KOPT-K1 (cell line): ENCODE measurements around the gene SLC38A4.

ENCODE experiments used
- H3K27ac ChIP-seq: fragments of 200-600 bp; sonication (generic); 2 replicates; pipeline ENCODE4 v1.5.1; 2016; ENCODE audit warnings: antibody characterized with exemption, mild to moderate bottlenecking, low read depth, low read length; ENCODE audit not compliant: poor library complexity, severe bottlenecking
- H3K36me3 ChIP-seq: fragments of 200-600 bp; sonication (generic); 2 replicates; pipeline ENCODE4 v1.5.1; 2017; ENCODE audit warnings: antibody characterized with exemption, mild to moderate bottlenecking, low read length, moderate library complexity; ENCODE audit not compliant: insufficient read depth
- H3K9me3 ChIP-seq: fragments of 200-600 bp; sonication (generic); 2 replicates; pipeline ENCODE4 v1.5.1; 2017; ENCODE audit warnings: antibody characterized with exemption, low read length, mild to moderate bottlenecking; ENCODE audit not compliant: insufficient read depth, poor library complexity, severe bottlenecking

SLC38A4 gene

DNA sequence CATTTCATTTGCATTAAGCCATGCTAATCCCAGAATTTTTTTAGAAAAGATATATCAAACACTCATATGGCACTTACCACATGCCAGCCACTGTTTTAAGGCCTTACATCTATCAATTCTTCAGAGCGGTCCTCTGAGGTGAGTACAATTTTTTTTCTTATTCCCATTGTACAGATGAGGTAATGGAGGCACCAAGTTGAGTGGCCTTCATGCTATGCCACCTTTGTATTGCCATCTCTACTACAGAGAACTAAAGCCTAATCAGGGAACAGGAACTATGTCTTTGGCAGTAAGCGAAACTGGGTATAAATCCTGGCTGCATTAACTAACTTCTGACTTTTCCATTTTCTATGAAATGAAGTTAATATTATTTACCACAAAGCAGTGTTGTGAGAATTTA lies 27.1 kb downstream of the SLC38A4 start:
- H3K36me3 ChIP-seq: no peaks in the 10 kb centered on the region
- H3K27ac ChIP-seq: no peak overlapping the region
- H3K9me3 ChIP-seq: no peaks in the 10 kb centered on the region

DNA sequence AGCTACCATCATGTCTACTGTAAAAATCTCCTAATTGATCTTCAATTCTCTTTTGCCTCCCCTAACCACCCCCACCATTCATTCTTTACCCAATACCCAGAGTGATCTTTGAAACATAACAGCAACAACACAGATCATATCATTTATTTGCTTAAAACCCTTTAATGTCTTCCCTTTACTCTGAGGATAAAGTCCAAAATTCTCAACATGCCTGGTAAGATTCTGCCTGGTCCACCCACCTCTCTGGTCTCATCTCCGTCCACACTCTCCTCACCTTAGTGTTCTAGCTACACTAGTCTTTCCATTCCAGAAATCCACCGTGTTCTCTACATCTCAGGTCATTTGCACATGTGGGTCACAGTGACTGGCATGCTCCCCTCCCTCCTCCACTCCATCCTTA lies 27.7 kb downstream of the SLC38A4 start:
- no peak overlapping the region for H3K27ac ChIP-seq

DNA sequence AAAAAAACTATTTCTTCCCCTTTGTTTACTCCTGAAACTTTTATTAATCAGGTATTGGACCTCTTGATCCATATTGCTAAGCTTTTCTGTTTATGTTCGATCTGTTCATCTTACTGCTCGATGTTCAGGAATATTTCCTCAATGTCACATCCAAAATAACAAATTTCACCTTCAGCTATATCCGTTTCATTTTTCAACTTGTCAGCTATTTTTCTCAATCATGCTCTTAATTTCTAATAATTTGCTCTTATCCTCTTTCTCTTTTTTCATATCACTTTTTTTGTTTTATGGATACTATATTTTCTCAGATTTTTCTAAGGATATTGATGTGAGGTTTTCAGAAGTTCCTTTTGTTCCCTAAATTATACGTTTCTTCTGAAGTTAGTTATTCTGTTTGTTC lies 29.8 kb downstream of the SLC38A4 start:
- Histone ChIP-seq H3K9me3 (no peaks in the 10 kb centered on the region), H3K27ac (no peak overlapping the region), H3K36me3 (no peaks in the 10 kb centered on the region)

More for the DNA sequence above, 27.7 kb downstream of the SLC38A4 start:
- no peaks in the 10 kb centered on the region for H3K9me3 ChIP-seq
- H3K36me3 ChIP-seq: no peaks in the 10 kb centered on the region

DNA sequence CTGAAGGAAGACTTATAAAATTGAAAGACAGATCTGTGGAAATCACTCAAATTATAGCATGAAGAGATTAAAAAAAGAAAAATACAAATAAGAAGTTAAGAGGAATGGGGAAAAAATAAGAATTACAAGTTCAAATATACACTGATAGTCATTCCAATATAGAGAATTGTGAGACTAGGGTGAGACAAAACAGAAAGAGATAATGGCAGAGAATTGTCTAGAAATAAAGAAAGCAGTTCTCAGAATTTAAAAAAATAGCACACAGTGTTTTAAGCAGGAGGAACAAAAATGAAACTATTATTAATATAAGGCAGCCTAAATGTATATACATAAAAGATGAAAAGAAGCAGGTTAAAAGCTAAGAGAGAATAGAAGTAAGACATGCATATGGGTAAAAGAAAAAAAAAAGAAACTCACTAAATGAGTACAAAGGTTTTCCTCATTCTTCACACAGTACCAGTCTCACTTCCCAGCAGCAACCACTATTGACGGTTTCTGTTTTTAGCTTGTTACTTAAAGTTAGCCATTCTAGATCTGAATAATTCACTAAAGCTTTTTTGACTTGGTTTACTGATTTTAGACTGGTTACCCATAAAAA lies 31.1 kb downstream of the SLC38A4 start:
- Histone ChIP-seq H3K27ac (no peak overlapping the region), H3K9me3 (no peaks in the 10 kb centered on the region), H3K36me3 (no peaks in the 10 kb centered on the region)

DNA sequence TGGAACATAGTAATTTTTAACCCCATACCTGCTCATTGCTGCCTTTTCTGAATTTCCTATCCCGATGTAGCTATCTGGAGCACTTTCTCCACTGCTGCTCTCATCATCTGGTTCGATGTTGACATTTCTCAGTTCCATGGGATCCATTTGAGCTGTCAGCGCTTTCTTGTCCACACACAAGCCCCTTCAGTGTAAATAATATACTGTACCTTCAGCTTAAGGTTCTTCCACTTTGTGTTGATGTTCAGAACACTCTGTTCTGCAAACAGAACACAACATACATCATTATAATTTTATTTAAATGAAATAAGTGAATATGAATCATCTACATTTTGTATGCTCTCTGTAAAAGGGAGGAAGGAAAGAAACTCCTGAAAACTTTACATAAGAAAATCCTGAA lies 32.9 kb downstream of the SLC38A4 start:
- no peak overlapping the region for H3K27ac ChIP-seq
- no peaks in the 10 kb centered on the region for H3K36me3 ChIP-seq
- no peaks in the 10 kb centered on the region for H3K9me3 ChIP-seq

DNA sequence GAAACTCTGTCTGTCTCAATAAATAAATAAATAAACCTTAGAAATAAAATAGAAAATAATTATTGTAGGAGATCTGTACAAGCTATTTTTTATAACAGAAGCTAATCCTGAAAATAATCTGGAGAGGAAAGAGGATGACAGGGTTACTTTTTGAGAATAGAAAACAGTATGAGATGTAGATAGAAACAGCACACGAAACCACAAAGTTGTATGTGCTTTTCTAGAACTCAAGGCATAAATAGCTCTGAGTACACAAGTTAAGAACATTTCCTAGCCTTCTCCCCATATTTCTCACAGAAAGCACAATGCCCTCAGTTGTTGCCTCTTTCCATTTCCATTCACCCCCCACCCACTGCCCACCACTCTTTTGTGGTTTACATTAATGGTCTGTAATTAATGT lies 35.7 kb downstream of the SLC38A4 start:
- H3K9me3 ChIP-seq: no peaks in the 10 kb centered on the region
- no peak overlapping the region for H3K27ac ChIP-seq
- no peaks in the 10 kb centered on the region for H3K36me3 ChIP-seq

DNA sequence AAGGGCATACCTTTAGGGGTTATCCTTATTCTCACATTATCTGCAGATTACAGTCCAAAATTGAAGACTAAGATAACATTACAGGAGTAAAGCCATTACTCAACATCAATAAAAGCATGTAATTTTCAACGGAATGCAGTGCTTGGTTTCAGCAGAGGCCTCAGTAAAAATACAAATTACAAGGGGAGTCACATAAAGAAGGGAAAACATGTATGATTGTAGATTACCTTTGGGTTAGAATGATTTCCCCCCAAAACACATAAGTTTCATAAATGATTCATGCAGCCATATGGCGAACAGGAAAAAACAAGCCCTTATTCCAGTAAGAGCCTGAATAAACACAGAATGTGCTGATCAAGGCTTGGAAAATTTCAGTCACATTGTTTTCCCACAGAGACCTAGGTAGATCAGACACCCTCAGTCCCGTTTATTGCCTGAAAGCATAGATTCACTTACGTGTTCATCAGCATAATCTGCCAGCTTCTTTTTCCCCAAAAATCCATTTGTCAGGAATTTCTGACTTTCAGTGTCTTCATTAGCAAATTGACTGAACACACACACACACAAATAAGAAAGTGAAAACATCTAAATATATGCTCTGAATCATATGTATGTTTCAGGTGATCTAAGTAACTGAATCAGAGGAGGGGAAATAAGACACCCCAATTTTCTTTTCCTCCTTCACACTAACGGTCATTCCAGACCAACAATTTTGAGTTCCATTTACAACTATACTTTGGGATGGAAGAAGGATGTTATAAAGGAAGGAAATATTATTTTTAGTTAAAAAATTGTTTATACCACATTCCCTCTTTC lies 37.5 kb downstream of the SLC38A4 start:
- H3K9me3 ChIP-seq: no peaks in the 10 kb centered on the region
- no peak overlapping the region for H3K27ac ChIP-seq
- H3K36me3 ChIP-seq: no peaks in the 10 kb centered on the region

DNA sequence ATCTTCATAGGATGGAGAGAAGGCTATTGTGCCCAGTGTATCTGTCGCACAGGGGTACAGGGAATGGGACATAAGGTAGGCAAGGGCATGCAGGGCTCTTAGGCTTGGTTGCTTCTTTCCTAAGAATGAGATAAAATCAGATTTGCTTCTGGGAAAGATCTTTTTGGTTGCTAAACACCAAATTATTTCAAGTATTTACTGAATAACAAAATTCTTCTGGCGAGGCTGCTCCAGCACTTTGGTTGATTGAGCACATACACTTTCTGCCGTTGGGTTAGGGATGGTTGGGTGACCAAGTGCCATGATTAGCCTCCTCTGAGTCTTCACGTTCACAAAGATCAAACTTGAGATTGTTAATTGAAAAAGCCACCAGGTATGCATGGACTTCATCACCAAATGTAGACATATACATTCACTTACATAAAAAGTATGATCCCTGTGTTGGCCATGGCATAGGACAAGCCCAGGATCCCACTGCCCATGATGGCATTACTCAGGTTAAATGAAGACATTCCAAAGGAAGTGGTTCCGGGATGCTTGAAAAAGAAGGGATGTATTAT lies 38.2 kb downstream of the SLC38A4 start:
- no peak overlapping the region for H3K27ac ChIP-seq
- H3K9me3 ChIP-seq: no peaks in the 10 kb centered on the region
- H3K36me3 ChIP-seq: no peaks in the 10 kb centered on the region

DNA sequence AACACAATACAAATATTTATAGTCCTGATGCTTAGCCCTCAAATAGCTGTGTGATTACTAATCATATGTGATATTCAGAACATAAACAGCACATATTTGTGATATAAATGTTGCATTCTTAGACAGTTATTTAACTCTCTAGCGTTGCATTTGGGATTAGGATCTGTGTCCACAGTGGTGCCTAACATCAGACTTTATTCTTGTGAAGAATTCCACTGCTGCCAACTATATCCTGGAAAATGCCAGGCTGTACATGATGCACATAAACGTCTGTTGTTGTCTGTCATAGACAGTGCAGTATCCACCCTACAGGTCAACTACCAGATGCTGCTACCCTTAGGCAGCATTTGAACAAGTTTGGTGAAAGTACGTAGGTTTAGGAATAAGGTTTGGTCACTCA lies 39.0 kb downstream of the SLC38A4 start:
- H3K9me3 ChIP-seq: no peaks in the 10 kb centered on the region
- H3K27ac ChIP-seq: no peak overlapping the region
- H3K36me3 ChIP-seq: no peaks in the 10 kb centered on the region

DNA sequence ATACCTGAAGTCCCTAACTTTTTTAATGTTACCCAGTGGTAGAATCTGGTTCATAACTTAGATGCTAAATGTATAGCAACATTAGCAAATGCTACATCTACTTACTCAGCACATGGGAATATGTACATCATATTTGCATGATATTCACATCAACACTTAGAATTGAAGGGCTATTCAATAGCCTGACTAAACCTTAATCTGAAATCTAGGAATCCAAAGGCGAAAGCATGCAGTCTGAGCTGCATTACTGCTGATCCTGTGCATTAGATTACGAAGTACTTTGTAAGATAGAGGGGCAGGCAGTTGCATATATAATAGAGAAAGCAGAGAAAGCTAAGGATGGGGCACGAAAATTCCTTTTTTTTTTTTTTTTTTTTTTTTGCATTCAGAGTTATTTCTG lies 40.4 kb downstream of the SLC38A4 start:
- H3K36me3 ChIP-seq: no peaks in the 10 kb centered on the region
- no peaks in the 10 kb centered on the region for H3K9me3 ChIP-seq
- H3K27ac ChIP-seq: no peak overlapping the region

DNA sequence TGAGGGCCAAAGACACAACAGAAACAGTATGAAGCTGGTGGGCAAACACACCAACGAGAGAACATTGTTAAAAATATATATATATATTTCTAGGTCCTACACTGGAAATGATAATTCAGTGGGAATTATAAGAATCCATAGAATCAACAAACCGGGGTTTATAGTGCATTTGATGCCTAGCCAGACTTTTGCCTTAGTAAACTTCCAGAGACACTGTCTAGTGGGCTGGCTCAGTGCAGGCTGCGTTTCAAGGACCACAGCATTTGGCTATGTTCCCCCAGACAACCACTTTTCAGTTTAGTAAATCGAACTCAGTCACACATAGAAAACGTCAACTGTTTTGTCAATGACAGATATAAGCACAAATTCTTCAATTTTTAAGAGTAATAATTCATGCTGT lies 41.9 kb downstream of the SLC38A4 start:
- no peak overlapping the region for H3K27ac ChIP-seq
- H3K36me3 ChIP-seq: no peaks in the 10 kb centered on the region
- H3K9me3 ChIP-seq: no peaks in the 10 kb centered on the region

DNA sequence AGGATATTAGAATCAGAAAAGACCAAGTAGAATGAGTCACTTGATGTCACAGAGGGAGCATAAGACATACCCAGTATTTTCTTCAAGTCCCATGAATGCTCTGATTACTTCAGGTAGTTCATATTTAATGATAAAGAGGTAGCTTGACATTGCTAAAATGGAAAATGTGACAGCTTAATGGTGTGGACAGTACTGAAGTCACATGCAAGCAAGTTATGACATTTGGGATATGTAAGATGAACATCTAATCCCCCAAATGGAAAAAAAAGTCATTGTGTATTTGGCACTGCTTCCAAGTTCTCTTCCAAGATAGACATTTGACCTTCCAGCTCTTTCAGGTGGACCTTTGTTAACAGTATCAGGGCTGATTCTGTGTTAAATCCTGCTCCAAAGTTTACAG lies 45.9 kb downstream of the SLC38A4 start:
- H3K27ac ChIP-seq: no peak overlapping the region
- no peaks in the 10 kb centered on the region for H3K9me3 ChIP-seq
- H3K36me3 ChIP-seq: no peaks in the 10 kb centered on the region

DNA sequence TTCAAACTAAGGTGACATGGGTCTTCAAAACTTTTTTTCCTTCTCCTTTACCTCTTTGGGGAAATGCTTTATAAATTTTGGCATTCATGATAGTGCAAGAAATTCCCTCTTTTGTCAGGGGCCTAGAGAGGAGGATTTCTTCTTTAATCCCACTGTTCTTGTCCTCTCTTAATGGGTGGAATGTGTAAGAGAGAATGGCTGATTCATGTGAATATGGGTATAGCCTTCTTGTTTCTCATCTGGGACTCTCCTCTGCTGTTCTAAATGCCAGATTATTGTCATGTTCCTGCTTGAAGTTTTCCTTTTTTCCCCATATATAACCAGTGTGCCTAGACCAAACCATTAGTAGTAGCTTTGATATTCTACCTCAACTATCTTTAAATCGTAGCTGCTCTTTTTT lies 46.7 kb downstream of the SLC38A4 start:
- no peaks in the 10 kb centered on the region for H3K36me3 ChIP-seq
- H3K27ac ChIP-seq: no peak overlapping the region
- H3K9me3 ChIP-seq: no peaks in the 10 kb centered on the region

DNA sequence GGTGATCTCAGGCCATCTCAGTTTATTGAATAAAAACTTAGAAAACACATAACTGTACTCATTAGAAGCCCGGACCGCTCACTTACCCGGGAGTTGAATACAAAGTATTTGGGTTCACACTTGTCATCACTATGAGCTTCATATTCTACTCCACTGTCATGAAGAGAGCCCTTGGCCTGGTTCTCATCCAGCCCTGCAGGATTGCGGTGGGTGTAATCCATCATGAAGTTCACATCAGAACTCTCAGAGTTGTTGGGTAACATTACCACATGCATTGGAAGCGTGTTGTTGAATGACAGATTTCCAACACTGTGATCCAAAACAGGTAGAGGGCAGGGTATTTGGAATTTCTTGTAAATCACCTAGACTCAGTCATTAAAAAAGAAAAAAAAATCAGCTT lies 47.4 kb downstream of the SLC38A4 start:
- no peak overlapping the region for H3K27ac ChIP-seq
- H3K36me3 ChIP-seq: no peaks in the 10 kb centered on the region
- no peaks in the 10 kb centered on the region for H3K9me3 ChIP-seq

DNA sequence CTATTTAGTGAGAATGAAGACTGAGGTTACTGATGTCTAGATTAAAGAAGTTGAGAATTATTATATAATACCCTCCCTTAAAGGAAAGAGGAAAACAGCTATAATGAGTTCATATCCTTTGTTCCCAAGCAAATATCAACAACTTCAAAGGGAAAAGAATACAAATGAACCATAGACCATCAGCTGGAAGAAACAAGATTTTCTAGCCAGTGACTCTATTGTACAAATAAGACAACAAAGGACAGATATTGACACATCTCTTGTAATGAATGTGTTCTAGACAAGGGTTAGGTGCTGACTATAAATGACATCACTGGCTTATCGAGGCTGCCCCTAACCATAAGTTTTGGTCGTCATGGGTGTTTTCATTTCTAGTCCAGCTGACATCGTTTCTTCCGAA lies 48.2 kb downstream of the SLC38A4 start:
- H3K9me3 ChIP-seq: no peaks in the 10 kb centered on the region
- H3K36me3 ChIP-seq: no peaks in the 10 kb centered on the region
- H3K27ac ChIP-seq: no peak overlapping the region

DNA sequence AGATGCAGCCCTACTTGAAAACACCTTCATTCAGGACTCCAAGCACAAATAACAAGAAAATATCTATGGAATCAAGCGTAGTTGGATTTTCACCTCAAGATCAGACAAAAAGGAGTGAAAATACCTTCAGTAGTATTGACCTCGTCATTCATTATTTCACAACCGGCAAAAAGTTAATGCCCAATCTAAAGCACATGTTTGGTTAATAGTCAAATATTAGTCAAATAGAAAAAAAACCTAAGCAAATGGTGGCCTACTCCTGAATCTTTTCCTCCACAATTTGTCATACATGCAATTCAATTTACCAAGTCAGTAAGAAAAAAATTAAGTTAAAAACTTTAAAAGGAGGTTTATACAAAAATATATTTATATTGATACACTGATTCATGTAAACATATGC lies 50.0 kb downstream of the SLC38A4 start:
- H3K9me3 ChIP-seq: no peaks in the 10 kb centered on the region
- H3K36me3 ChIP-seq: no peaks in the 10 kb centered on the region
- no peak overlapping the region for H3K27ac ChIP-seq
